CD4-positive, alpha-beta T cell treated with Interleukin-4 for 1 hour (primary cell): ENCODE measurements around the gene CPM.
"Not testable (repeated sequence)": the region's sequence is repeated elsewhere in the genome, so short reads cannot be mapped to it uniquely, and the experiment has no call there.

ENCODE experiments used
- DNase-seq, 2 donors: peaks; one replicate each; pipeline ENCODE4 v3.0.0-alpha.2; 2020 to 2022

CPM gene

DNA sequence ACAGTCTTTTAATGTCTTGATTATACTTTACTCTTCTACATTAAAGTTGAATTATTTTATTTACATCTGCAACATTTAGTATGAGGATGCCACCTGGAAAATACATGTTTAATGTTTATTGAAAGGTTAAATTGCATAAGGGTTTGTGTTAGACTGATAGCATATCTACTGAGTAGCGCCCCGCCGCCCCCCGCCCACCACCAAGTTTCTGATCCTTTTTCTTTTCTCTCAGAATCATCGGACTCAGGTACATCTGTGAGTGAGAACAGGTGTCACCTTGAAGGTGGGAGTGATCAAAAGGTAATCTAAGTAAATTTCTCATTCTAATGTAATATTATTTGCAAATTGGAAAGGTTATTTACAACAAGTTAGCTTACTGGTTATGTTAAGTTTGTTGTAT, 108.8 kb downstream of the CPM start:
- DNase-seq: no peak

DNA sequence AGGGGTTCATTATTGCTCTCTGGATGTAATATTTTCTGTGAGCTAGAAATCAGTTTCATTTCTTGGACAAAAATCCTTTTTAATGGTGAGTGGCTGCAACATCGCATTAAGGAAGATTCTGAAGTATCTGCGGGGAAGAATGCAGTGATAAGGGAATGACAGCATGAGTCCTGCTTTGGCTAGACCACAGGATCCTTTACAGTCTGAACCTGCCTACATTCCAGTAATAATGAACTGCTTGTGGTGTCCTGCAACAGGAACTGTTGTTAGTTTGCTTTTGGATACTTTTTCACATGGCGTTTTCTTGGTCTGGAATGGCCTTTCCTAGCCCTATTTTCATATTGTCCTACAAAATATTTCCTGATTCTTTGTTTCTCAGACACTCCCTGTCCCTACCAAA, 109.3 kb downstream of the CPM start:
- DNase-seq: no peak

DNA sequence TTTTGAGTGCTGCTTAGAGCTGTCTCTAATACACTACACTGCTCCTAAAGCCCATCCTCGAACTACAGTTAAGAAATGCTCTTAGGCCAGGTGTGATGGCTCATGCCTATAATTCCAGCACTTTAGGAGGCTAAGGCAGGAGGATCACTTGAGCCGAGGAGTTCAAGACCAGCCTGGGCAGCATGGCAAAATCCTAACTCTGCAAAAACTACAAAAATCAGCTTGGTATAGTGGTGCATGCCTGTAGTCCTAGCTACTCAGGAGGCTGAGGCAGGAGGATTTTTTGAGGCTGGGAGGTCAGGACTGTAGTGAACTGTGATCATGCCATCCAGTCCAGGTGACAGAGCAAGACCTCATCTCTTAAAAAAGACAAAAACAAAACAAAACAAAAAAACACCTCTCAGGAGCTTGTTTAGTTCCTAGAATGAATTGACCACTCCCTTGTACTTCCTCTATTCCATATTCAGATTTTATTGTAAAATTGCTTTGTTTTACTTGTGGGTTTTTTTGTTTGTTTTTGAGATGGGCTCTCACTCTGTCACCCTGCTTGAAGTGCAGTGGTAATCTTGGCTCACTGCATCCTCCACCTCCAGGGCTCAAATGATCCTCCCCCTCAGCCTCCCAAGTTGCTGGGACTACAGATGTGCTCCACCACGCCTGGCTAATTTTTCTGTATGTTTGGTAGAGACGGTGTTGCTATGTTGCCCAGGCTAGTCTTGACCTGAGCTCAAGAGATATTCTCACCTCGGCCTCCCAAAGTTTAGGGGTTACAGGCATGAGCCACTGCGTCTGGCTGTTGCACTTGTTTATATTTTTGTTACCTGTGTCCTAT, 111.4 kb downstream of the CPM start:
- DNase-seq: no peak

DNA sequence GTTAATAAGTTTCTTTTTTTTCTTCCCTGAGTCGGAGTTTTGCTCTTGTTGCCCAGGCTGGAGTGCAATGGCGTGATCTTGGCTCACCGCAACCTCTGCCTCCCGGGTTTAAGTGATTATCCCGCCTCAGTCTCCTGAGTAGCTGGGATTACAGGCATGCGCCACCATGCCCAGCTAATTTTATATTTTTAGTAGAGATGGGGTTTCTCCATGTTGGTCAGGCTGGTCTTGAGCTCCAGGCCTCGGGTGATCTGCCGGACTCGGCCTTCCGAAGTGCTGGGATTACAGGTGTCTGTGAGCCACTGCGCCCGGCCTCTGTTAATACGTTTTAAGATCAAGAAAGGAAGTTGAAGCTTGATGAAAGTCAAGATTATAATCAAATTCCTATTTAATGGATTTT, 113.5 kb downstream of the CPM start:
- DNase-seq: not testable (repeated sequence)

DNA sequence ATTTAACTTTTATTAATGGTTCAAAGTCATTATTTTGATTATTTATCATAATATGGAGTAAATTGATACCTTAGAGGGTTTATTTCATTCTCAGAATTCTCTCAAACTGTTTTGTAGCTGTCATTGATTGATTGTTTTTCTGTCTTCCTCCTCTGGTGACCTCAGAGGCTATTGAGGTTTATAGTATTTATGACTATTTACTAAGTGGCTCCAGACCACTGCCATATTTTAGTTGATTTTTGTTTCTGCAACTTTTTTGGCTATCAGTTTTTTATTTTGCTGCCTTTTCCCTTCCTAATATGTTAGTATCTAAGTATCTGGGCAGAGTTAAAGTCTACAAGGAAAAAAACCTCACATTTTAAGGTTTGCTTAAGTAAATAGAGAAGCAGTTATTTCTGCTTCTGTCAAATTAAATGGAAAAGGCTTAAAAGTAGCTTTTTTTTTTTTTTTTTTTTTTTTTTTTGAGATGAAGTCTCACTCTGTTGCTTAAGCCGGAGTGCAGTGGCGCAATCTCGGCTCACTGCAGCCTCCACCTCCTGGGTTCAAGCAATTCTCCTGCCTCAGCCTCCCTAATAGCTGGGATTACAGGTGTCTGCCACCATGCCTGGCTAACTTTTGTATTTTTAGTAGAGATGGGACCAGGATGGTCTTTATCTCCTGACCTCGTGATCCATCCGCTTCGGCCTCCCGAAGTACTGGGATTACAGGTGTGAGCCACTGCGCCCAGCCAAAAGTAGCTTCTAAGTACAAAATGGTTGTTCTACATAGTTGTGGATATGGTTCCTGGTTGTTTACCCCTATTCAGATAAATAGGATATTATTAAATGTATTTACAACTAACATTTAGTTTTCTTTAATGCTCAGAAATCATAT, 116.8 kb downstream of the CPM start:
- DNase-seq: no peak

DNA sequence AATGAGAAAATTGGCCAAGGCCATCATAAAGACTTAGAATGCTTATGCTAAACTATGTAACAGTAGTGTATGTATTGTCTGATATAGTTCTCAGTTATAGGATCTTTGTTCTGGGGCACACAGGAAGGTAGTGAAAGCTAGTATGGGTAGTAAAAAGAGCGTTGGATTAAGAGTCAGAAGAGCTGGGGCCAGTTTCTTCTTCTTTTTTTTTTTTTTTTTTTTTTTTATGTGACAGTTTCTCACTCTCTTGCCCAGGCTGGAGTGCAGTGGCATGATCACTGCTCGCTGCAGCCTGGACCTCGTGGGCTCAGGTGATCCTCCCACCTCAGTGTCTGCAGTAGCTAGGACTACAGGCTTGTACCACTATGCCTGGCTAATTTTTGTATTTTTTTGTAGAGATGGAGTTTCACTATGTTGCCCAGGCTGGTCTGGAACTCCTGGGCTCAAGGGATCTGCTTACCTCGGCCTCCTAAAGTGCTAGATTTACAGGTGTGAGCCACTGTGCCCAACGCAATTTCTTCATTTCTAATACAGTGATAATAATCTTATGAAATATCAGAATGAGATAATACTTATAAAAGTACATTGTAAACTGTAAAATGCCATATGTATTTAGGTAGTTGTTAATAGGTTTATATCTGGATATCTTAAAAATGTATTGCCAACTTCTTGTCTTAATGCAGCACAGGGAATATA, 117.6 kb downstream of the CPM start:
- no peak for DNase-seq

DNA sequence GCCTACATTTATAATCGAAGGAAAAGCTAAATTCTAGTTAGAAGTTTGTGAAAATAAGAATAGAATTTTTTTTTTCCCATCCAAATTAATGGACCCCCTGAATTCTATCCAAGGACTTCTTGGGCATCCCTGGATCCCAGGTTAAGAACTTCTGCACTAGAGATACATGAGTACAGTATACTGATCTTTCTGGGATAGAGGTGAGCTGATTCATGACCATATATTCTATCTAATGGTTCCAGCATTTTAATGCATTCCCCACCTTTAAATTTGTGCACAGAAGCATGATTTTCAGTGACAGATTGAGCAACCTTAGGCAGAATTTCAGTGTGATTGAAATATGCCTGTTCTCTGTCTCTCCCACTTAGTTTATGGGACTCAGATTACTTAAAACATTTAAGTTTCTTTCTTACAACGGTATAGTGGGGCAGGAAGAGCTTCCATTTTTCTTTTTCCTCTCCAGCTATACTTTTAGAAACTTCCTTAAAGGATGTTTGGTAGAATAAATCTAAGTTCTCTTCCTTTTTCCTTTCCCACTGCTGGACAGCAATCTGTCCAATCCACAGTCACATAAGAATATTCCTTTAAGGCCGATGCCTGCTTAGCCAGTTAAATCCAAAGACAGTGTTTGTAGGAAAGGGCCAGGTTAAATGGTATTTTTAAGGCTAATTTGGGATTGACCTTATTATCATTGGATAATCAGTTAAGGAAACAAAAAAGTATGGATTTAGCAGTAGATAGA, 118.3 kb downstream of the CPM start:
- no peak for DNase-seq

DNA sequence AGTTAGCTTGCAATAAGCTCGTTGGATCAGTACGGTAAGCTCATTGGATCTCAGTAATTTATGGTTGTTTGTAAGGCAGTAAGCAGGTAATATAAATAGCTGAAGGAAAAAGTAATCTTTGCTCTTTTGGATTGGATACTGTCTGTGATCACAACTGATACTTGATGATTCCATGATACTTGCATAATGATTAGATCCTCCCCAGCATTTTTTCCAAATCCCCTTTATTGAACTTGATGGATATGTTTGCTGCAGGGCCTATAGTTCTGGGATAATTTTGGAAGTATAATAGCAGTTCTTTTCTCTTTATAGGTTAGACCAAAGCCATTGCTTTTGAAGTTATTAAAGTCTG, 119.8 kb downstream of the CPM start:
- DNase-seq: no peak

DNA sequence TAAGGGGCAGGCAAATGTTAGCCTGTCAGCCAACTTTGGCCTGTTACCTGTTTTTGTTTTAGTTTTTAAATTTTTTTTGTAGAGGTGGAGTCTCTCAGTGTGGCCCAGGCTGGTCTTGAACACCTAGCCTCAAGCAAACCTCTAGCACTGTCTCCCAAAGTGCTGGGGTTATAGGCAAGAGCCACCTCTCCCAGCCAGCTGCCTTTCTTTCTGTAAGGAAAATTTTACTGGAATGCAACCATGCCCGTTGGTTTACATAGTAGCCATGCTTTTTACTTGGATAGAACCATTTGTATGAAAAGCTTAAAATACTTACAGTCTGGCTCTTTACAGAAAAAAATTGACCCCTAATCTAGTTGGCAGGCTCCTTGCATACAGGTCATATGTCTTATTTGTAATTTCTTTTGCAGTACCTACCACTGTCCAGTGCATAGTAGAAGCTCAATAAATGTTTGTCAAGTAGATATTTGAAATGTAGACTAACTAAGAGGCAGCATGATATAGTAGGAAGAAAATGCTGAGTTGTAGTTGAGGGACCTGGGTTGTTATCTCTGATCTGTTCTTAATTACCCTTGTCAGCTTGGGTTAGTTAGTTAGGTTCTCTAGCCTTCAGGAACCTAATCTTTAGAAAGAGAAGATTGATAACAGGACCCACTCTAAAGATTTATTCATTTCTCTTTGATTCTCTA, 120.3 kb downstream of the CPM start:
- no peak for DNase-seq

DNA sequence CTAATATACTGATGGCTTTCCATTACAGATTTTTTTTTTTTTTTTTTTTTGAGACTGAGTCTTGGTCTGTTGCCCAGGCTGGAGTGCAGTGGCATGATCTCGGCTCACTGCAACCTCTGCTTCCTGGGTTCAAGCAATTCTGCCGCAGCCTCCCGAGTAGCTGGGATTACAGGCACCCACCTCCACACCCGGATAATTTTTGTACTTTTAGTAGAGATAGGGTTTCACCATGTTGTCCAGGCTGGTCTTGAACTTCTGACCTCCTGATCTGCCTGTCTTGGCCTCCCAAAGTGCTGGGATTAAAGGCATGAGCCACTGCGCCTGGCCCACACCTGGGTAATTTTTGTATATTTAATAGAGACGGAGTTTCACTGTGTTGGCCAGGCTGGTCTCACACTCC, 121.4 kb downstream of the CPM start:
- DNase-seq: not testable (repeated sequence)

DNA sequence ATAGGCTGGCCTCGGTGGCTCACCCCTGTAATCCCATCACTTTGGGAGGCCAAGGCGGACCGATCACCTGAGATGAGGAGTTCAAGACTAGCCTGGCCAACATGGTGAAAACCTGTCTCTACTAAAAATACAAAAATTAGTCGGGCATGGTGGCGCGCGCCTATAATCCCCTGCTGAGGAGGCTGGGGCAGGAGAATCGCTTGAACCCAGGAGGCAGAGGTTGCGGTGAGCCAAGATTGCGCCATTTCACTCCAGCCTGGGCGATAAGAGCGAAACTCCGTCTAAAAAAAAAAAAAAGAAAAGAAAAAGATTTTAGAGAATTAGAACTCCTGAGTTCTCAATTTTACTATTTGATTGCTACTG, 123.0 kb downstream of the CPM start:
- DNase-seq: not testable (repeated sequence)

DNA sequence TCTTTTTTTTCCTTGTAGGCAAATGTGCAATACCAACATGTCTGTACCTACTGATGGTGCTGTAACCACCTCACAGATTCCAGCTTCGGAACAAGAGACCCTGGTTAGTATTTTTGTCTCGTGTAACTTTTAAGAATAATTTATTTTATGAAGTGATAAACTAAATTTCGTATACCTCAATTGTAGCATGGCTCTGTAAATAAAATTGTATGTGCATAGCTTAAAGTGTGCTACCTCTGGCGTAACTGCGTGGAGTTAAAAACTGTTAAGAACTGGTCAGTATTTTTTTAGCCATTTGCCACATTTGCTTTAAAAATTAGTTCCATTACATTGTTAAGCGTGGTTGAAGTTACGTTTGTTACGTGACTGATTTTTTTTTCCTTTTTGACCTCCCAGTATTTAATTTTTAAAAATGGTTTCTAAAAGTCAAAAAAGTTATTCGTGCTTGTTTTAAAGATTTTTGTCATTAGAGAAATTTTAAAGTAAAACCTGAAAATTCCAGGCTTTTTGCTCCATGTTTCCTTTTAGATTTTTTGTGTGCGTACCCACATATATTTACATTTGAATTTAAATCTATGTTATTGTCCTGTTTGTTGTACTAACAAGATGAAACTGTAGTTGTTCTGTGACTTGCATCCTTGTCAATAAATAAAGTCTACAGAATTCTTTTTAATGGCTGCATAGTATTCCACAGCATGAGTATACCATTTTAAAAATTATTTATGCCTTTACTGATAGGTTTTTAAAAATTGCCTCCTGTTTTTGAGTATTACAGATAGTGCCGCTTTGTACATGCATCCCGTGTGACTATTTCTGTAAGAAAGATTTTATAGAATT, 123.6 kb downstream of the CPM start:
- no peak for DNase-seq

DNA sequence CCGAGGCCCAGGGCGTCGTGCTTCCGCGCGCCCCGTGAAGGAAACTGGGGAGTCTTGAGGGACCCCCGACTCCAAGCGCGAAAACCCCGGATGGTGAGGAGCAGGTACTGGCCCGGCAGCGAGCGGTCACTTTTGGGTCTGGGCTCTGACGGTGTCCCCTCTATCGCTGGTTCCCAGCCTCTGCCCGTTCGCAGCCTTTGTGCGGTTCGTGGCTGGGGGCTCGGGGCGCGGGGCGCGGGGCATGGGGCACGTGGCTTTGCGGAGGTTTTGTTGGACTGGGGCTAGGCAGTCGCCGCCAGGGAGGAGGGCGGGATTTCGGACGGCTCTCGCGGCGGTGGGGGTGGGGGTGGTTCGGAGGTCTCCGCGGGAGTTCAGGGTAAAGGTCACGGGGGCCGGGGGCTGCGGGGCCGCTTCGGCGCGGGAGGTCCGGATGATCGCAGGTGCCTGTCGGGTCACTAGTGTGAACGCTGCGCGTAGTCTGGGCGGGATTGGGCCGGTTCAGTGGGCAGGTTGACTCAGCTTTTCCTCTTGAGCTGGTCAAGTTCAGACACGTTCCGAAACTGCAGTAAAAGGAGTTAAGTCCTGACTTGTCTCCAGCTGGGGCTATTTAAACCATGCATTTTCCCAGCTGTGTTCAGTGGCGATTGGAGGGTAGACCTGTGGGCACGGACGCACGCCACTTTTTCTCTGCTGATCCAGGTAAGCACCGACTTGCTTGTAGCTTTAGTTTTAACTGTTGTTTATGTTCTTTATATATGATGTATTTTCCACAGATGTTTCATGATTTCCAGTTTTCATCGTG, 124.4 kb downstream of the CPM start:
- DNase-seq: peak; percentile 52 to 57

DNA sequence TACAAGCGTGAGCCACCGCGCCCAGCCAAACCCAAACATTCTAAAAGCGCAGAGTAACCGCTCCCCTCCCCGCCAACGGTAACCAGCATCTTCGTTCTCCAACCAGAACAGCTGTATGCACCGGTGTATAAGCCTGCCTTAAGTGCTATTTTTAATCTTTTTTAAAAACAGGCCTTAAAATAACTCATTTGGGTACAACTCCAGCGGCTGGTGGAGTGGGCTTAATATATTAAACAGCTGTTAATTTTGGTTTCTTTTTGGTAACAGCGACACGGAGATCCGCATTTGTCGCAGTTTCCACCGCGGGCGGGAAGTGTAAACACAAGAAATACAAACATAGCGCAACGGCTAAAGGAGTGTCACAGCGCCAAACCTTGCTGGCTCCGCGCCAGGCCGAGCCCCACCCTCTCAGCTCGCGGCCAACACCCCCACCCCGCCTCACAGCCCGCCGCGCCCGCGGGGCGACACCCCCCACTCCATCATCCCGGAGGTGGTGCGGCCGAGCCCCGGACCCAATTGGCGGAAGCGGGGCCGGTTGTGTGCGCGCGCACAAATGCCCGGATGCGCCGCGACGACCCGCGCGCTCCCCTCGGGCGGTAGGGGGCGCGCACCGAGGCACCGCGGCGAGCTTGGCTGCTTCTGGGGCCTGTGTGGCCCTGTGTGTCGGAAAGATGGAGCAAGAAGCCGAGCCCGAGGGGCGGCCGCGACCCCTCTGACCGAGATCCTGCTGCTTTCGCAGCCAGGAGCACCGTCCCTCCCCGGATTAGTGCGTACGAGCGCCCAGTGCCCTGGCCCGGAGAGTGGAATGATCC, 125.2 kb downstream of the CPM start, which contains the start of gene MDM2:
TSS of gene MDM2 (plus strand) at position 602 of the 812 bp plus-strand sequence. CDS start 301 bp downstream, outside the sequence.
- DNase-seq: peak; percentile 97 to 98

DNA sequence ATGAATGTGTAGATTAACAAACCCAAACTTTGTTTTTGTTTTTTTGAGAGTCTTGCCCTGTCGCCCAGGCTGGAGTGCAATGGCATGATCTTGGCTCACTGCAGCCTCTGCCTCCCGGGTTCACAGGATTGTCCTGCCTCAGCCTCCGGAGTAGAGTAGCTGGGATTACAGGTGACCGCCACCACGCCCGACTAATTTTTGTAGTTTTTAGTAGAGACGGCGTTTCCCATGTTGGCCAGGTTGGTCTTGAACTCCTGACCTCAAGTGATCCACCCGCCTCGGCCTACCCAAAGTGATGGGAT, 125.7 kb downstream of the CPM start:
- DNase-seq: not testable (repeated sequence)

DNA sequence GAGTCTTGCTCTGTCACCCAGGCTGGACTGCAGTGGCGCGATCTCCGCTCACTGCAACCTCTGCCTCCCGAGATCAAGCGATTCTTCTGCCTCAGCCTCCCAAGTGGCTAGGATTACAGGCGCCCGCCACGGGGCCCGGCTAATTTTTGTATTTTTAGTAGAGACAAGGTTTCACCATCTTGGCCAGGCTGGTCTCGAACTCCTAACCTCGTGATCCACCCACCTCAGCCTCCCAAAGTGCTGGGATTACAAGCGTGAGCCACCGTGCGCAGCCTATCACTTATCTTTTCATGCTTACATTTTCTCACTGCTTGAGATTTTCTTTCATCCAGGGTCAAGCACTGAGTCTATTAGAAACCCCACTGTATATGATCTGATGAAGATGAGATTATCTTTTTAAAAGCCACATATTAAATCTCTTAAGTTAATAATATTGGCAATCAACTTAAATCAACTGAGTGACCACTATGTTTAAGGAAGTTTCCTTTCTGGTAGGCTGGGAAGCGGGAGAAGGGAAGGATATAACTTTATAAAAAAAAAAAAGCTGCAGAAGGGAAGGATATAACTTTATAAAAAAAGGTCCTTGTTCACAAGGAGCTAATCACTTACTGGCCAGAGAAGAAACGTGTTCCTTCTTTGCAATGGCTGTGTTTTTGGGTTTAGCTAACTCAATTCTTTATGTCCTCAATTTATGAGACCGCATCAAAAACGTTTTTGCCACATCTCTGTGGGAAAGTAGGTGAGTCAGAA, 126.3 kb downstream of the CPM start:
- no peak for DNase-seq

DNA sequence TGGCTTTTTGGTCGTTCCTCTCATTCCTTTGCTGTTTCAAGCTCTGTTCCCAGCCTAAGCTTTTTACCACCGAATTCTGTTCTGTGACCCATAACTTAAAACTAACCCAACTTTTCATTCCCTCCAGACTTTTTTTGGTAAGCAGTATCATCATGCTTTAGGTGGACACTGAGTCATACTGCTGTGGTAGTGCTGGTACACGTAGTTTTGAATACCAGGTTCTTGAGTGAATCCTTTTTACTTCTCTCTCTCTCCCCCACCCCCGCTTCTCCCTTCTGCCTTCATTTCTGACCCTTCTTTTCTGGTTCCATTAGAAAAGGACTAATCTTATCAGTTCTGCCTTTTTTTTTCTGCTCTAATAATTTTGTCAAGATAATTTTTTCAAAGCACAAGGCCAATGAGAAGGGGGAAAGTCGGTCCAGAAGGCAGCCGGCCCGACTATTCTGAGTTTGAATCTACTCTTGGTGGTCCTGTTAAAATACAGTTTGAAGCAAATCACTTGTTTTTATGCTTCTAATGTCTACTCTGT, 127.3 kb downstream of the CPM start:
- DNase-seq: no peak
